Measurements from ENCODE around the gene CEP68.

The CEP68 gene

DNA sequence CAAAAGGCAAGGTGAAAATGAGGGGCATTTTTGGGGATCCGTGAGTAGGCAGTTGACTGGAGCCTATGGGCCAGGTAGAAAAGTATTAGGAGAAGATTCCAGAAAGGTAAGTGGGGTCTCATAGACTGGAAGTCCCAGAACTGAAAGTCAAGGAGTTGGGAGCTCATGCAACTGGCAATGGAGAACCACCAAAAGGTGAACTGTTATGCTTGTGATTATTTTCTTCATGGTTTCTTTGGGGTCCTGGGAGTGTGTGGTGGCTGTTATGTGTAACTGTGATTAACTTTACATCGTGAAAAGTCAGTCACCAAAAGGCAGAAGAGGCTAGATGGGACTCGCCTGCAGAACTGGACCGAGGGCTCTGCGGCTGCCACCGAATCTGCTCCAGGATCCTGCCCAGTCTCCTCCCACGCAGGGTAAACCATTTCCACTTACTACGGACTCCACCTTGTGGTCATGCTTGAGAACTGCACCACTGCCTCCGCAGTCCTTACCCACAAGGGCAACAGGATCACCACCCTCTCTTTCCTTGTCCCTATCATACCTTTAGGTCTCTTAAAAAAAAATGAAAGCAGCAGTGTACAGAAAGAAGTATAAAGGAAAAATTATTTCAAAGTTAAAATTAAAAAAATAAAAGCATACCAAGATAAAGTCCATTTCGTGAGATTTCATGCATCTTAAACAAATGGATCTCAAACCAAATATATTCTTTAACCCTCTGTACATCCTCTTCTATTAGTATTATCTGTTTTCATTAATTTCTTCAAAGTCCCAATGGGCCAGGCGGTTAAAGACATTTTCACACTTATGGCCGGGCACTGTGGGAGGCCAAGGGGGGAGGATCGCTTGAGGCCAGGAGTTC, 15.6 kb upstream of the CEP68 start:
- H3K27ac Mint-ChIP-seq = no peak overlapping the region
- peaks cover 7% of the 10 kb centered on the region for H3K4me1 Mint-ChIP-seq (ENCODE audit: low read depth)
- no peaks in the 10 kb centered on the region for H3K27me3 Mint-ChIP-seq
- H3K9me3 Mint-ChIP-seq (ENCODE audit: low read depth) = peaks cover 12% of the 10 kb centered on the region
- H3K36me3 Mint-ChIP-seq = peaks cover 20% of the 10 kb centered on the region
- no peak overlapping the region for H3K4me3 Mint-ChIP-seq

DNA sequence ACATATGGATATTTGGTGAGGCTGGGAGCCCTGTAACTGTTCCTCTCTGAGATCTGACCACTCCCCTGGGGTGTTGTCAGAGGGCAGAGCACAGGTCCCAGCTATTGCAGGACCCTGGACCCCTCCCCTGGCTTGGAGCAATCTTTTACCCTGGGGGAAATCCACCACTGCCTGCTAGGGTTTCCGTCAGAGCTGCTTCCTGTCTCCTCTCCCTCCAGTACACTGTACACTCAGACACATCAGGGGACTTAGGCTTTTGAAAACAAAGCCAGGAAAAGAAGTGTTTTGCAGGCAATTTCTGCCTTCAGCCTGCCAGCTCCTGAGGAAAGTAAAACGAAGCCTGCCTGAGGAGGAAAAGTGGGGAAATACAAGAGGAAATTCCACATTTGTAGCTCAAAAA, 13.2 kb upstream of the CEP68 start:
- H3K36me3 Mint-ChIP-seq = peaks cover 18% of the 10 kb centered on the region
- H3K27me3 Mint-ChIP-seq = no peaks in the 10 kb centered on the region
- H3K4me1 Mint-ChIP-seq (ENCODE audit: low read depth) = peaks cover 7% of the 10 kb centered on the region
- peaks cover 12% of the 10 kb centered on the region for H3K9me3 Mint-ChIP-seq (ENCODE audit: low read depth)
- H3K4me3 Mint-ChIP-seq = no peak overlapping the region
- H3K27ac Mint-ChIP-seq = no peak overlapping the region

DNA sequence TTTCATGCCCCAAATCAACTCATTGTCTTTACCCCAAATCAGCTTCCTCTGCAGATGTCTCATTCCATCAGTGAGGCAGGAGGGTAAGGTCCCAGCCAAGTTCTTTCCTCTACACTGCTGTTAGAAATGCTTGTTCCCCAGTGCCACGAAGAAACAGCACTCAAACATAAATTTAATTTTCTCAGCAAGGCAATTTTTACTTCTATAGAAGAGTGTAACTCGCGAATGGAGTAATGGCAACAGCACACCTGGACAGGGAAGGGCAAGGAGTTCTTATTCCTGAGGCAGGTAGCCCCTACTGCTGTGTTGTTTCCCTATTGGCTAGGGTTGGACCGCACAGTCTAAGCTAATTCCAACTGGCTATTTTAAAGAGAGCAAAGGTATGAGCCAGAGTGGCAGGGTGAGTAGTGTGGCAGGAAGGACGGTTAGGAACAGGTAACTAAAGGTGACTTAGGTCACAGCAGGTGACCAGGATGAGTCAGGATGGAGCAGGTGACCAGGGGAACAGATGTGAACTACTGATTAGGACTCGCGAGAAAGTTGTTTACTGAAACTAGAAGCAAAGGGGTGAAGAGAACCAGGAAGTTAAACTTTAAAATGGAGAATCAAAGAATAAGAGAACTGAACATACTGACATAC, 12.0 kb upstream of the CEP68 start:
- Mint-ChIP-seq H3K4me1 (ENCODE audit: low read depth) (peaks cover 7% of the 10 kb centered on the region), H3K9me3 (ENCODE audit: low read depth) (peaks cover 12% of the 10 kb centered on the region), H3K36me3 (peaks cover 15% of the 10 kb centered on the region), H3K27me3 (no peaks in the 10 kb centered on the region), H3K27ac (no peak overlapping the region), H3K4me3 (no peak overlapping the region)

- Mint-ChIP-seq H3K27ac (no peak overlapping the region), H3K36me3 (peaks cover 17% of the 10 kb centered on the region), H3K4me1 (ENCODE audit: low read depth) (peaks cover 1% of the 10 kb centered on the region), H3K4me3 (no peak overlapping the region), H3K9me3 (ENCODE audit: low read depth) (peaks cover 12% of the 10 kb centered on the region), H3K27me3 (no peaks in the 10 kb centered on the region)
Measured at GRCh38 chr2:65045651-65046050, 10.6 kb upstream of the CEP68 start.

DNA sequence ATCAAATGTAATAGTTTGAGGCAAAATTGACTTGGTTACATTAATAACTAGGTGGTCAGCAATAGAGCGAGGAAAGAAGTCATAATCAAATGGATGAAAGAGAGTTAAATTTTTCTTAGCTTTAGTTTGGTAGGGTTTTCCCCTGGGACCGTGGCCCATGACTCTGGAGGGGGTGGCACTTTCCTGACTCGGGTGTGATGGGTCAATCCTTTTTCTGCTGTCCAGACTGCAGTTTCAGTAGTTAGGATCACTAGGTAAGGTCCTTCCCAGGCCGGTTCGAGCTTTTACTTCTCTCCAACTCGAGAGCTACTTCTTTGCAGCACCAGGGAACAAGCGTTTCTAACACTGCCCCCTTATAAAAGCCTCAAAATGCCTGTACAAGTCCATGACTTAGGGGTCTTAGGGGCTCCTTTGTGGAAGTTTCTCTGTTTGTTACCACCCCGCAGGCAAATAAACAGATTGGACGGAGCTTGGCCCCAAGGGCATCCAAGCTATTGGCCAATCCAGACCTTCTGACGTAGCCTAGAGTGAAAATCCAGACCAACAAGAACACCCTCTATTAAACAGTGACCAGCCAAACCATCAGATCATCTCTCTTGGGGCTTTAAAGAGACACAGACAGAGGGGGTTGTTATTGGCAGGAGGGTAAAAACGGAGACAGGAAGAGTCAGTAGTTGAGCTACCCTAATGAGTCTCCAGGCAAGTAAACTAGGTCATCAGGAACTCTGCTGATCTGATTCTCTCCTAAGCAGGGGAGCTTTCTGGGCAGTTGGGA, 9.4 kb upstream of the CEP68 start:
- Mint-ChIP-seq H3K36me3 (peaks cover 24% of the 10 kb centered on the region), H3K4me3 (no peak overlapping the region), H3K27ac (no peak overlapping the region), H3K27me3 (no peaks in the 10 kb centered on the region), H3K9me3 (ENCODE audit: low read depth) (peaks cover 12% of the 10 kb centered on the region), H3K4me1 (ENCODE audit: low read depth) (no peaks in the 10 kb centered on the region)

GRCh38 chr2:65049010-65049639, 7.1 kb upstream of the CEP68 start:
- H3K27ac Mint-ChIP-seq = no peak overlapping the region
- H3K36me3 Mint-ChIP-seq = peaks cover 22% of the 10 kb centered on the region
- no peaks in the 10 kb centered on the region for H3K27me3 Mint-ChIP-seq
- no peak overlapping the region for H3K4me3 Mint-ChIP-seq
- peaks cover 20% of the 10 kb centered on the region for H3K4me1 Mint-ChIP-seq (ENCODE audit: low read depth)
- peaks cover 12% of the 10 kb centered on the region for H3K9me3 Mint-ChIP-seq (ENCODE audit: low read depth)

GRCh38 chr2:65050931-65051330, 5.3 kb upstream of the CEP68 start:
- H3K27me3 Mint-ChIP-seq = no peaks in the 10 kb centered on the region
- H3K4me1 Mint-ChIP-seq (ENCODE audit: low read depth) = peaks cover 37% of the 10 kb centered on the region
- no peak overlapping the region for H3K4me3 Mint-ChIP-seq
- H3K36me3 Mint-ChIP-seq = peaks cover 9% of the 10 kb centered on the region
- H3K9me3 Mint-ChIP-seq (ENCODE audit: low read depth) = no peaks in the 10 kb centered on the region
- no peak overlapping the region for H3K27ac Mint-ChIP-seq

- peak overlapping the region; percentile 48 for H3K4me3 Mint-ChIP-seq
- H3K27ac Mint-ChIP-seq = peak overlapping the region; percentile 65
- H3K9me3 Mint-ChIP-seq (ENCODE audit: low read depth) = no peaks in the 10 kb centered on the region
- H3K36me3 Mint-ChIP-seq = peaks cover 9% of the 10 kb centered on the region
- H3K27me3 Mint-ChIP-seq = no peaks in the 10 kb centered on the region
- peaks cover 51% of the 10 kb centered on the region for H3K4me1 Mint-ChIP-seq (ENCODE audit: low read depth)
Measured at GRCh38 chr2:65053199-65053598, 3.0 kb upstream of the CEP68 start.

- H3K9me3 Mint-ChIP-seq (ENCODE audit: low read depth) = no peaks in the 10 kb centered on the region
- no peak overlapping the region for H3K27ac Mint-ChIP-seq
- H3K36me3 Mint-ChIP-seq = peaks cover 7% of the 10 kb centered on the region
- H3K4me3 Mint-ChIP-seq = peak overlapping the region; percentile 96
- peaks cover 64% of the 10 kb centered on the region for H3K4me1 Mint-ChIP-seq (ENCODE audit: low read depth)
- H3K27me3 Mint-ChIP-seq = no peaks in the 10 kb centered on the region
Measured at GRCh38 chr2:65054749-65055421, 1.3 kb upstream of the CEP68 start.

GRCh38 chr2:65055422-65056214, 598 bp upstream of the CEP68 start:
- peak overlapping the region; percentile 96 for H3K4me3 Mint-ChIP-seq
- peaks cover 67% of the 10 kb centered on the region for H3K4me1 Mint-ChIP-seq (ENCODE audit: low read depth)
- peaks cover 7% of the 10 kb centered on the region for H3K36me3 Mint-ChIP-seq
- H3K27ac Mint-ChIP-seq = peak overlapping the region; percentile 85
- no peaks in the 10 kb centered on the region for H3K9me3 Mint-ChIP-seq (ENCODE audit: low read depth)
- no peaks in the 10 kb centered on the region for H3K27me3 Mint-ChIP-seq

DNA sequence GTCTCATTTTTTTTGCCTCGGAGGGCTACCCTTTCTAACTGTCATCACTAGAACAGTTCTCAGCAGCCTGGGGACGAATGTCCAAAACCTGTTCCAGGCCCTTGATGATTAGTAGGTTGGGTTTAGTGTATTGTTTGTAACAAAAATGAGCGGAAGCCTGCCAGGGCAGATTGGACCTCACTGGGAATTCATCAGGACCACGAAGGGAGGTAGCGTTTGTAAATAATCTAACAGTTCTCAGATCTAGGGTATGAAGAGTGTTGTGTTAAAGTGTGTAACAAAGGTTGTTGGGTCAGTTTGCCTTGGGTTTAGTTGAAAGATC, 799 bp downstream of the CEP68 start:
- H3K4me1 Mint-ChIP-seq (ENCODE audit: low read depth) = peaks cover 72% of the 10 kb centered on the region
- H3K27me3 Mint-ChIP-seq = no peaks in the 10 kb centered on the region
- H3K4me3 Mint-ChIP-seq = peak overlapping the region; percentile 95
- no peaks in the 10 kb centered on the region for H3K36me3 Mint-ChIP-seq
- peak overlapping the region; percentile 93 for H3K27ac Mint-ChIP-seq
- no peaks in the 10 kb centered on the region for H3K9me3 Mint-ChIP-seq (ENCODE audit: low read depth)

- Mint-ChIP-seq H3K36me3 (no peaks in the 10 kb centered on the region), H3K4me3 (peak overlapping the region; percentile 95), H3K9me3 (ENCODE audit: low read depth) (no peaks in the 10 kb centered on the region), H3K27me3 (no peaks in the 10 kb centered on the region), H3K27ac (peak overlapping the region; percentile 93), H3K4me1 (ENCODE audit: low read depth) (peaks cover 68% of the 10 kb centered on the region)
Measured at GRCh38 chr2:65057391-65058052, 1.3 kb downstream of the CEP68 start.

GRCh38 chr2:65059071-65059470, 2.9 kb downstream of the CEP68 start:
- Mint-ChIP-seq H3K4me1 (ENCODE audit: low read depth) (peaks cover 60% of the 10 kb centered on the region), H3K27ac (no peak overlapping the region)

More at GRCh38 chr2:65059071-65059470, 2.9 kb downstream of the CEP68 start:
- no peaks in the 10 kb centered on the region for H3K9me3 Mint-ChIP-seq (ENCODE audit: low read depth)
- no peaks in the 10 kb centered on the region for H3K27me3 Mint-ChIP-seq
- H3K36me3 Mint-ChIP-seq = no peaks in the 10 kb centered on the region
- no peak overlapping the region for H3K4me3 Mint-ChIP-seq
